OCI-LY3 (cell line): ENCODE measurements around the gene RPL5.

Experiments used
- H2AFZ ChIP-seq: fragments of 200-600, 300-600 bp; shearing (Covaris generic); 2 replicates; pipeline ENCODE4 v1.6.0; 2014; ENCODE audit warnings: antibody characterized with exemption, low read depth, low read length
- H3K27ac ChIP-seq: fragments of 200-600, 300-600 bp; sonication (generic); 2 replicates; pipeline ENCODE4 v1.5.1; 2014; ENCODE audit warnings: mild to moderate bottlenecking, low read length, moderate library complexity, mixed read lengths
- H3K27me3 ChIP-seq: fragments of 200-600, 300-600 bp; sonication (generic); 2 replicates; pipeline ENCODE4 v1.6.1; 2014; ENCODE audit warnings: low read depth, low read length, mixed read lengths
- H3K36me3 ChIP-seq: fragments of 200-600, 300-600 bp; sonication (generic); replicated peaks from 2 replicates; pipeline ENCODE3; 2014; ENCODE audit warnings: low read depth, low read length, mixed read lengths
- H3K4me1 ChIP-seq: fragments of 300-600, 200-600 bp; sonication (generic); 2 replicates; pipeline ENCODE4 v1.6.1; 2014; ENCODE audit warnings: low read length, mixed read lengths
- H3K4me2 ChIP-seq: fragments of 200-600, 300-600 bp; sonication (generic); 2 replicates; pipeline ENCODE4 v1.6.1; 2014; ENCODE audit warnings: low read length, mixed read lengths
- H3K4me3 ChIP-seq: fragments of 300-600, 200-600 bp; sonication (generic); 2 replicates; pipeline ENCODE4 v1.5.1; 2014; ENCODE audit warnings: antibody characterized with exemption, mild to moderate bottlenecking, low read length, moderate library complexity
- H3K79me2 ChIP-seq: fragments of 300-600, 200-600 bp; shearing (Covaris generic); 2 replicates; pipeline ENCODE4 v1.6.1; 2014; ENCODE audit warnings: mild to moderate bottlenecking, low read length, mixed read lengths
- H3K9ac ChIP-seq: fragments of 300-600, 200-600 bp; shearing (Covaris generic); 2 replicates; pipeline ENCODE4 v1.6.0; 2014; ENCODE audit warnings: mild to moderate bottlenecking, low read length, moderate library complexity
- H3K9me3 ChIP-seq: fragments of 200-600, 300-600 bp; shearing (Covaris generic); 2 replicates; pipeline ENCODE4 v1.6.1; 2014; ENCODE audit warnings: low read length, mixed read lengths; ENCODE audit not compliant: insufficient read depth
- H4K20me1 ChIP-seq: fragments of 200-600, 300-600 bp; sonication (generic); 2 replicates; pipeline ENCODE4 v1.6.1; 2016; ENCODE audit warnings: low read length, mixed read lengths; ENCODE audit not compliant: insufficient read depth
- EZH2phosphoT487 ChIP-seq: fragments of 200-600 bp; shearing (Covaris generic); IDR thresholded peaks from 2 replicates; pipeline ENCODE4 v1.6.1; 2018; ENCODE audit warnings: antibody characterized with exemption, mixed run types, low read depth
- TF ChIP-seq, protein P1 (sequence below): fragments of 200-600, 300-600 bp; sonication (generic); IDR thresholded peaks from 2 replicates; pipeline ENCODE4 v1.5.1; 2014; ENCODE audit warnings: antibody characterized with exemption, low read length, low read depth

Gene RPL5

GRCh38 chr1:92843046-92843423, 11.2 kb downstream of the RPL5 start:
- TF ChIP-seq, protein P1, sequence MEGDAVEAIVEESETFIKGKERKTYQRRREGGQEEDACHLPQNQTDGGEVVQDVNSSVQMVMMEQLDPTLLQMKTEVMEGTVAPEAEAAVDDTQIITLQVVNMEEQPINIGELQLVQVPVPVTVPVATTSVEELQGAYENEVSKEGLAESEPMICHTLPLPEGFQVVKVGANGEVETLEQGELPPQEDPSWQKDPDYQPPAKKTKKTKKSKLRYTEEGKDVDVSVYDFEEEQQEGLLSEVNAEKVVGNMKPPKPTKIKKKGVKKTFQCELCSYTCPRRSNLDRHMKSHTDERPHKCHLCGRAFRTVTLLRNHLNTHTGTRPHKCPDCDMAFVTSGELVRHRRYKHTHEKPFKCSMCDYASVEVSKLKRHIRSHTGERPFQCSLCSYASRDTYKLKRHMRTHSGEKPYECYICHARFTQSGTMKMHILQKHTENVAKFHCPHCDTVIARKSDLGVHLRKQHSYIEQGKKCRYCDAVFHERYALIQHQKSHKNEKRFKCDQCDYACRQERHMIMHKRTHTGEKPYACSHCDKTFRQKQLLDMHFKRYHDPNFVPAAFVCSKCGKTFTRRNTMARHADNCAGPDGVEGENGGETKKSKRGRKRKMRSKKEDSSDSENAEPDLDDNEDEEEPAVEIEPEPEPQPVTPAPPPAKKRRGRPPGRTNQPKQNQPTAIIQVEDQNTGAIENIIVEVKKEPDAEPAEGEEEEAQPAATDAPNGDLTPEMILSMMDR, result no peak
- no peak for TF ChIP-seq EZH2phosphoT487
- Histone ChIP-seq H3K9ac (no peak overlapping the region), H2AFZ (no peak overlapping the region), H3K27me3 (no peaks in the 10 kb centered on the region), H3K79me2 (peaks cover 32% of the 10 kb centered on the region), H3K4me2 (no peak overlapping the region), H3K9me3 (no peaks in the 10 kb centered on the region), H3K4me1 (no peaks in the 10 kb centered on the region), H4K20me1 (peaks cover 45% of the 10 kb centered on the region), H3K36me3 (peaks cover 54% of the 10 kb centered on the region), H3K27ac (no peak overlapping the region), H3K4me3 (no peak overlapping the region)

DNA sequence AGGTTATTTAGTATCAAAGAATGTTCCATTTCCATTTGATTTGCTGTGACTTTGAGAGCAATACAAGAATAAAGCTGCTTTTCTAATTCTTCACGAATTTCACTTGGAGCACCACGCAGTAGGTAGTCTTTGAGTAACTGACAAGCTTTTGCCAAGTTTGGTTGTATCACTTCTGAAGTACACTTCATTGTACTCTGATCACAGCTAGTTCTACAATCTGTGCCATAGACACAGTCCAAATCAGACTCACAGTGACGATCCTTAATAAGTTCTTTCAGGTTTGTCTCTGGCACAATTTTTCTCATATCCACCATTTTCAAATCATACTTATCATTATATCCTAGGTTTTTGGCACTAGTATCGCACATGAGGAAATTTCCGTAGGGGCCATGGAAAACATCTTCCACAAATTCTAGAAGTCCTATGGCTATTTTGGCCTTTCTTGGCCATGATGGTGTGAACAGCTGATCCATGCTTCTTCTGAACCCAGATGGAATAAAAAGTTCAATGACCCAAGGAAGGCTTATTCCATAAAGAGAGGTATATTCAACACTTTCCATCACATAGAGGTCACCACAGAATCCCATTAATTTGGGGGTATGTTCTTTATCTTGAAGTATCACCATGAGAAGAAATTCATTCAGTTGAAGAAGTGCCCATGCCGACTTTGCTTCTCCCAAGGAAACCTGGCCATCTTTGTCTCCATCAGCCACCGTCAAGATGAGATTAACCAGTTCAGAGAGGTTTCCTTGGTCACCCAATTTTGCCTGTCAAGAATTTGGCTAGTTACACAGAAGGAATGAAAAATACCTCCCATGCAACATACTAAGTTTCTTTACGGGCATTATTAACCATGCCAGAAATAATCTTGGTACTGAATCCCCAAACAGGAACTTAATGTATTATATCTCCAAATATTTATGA, 11.9 kb downstream of the RPL5 start:
- no peaks in the 10 kb centered on the region for H3K27me3 ChIP-seq
- no peak overlapping the region for H3K9ac ChIP-seq
- no peak overlapping the region for H3K4me2 ChIP-seq
- peaks cover 39% of the 10 kb centered on the region for H4K20me1 ChIP-seq
- no peak overlapping the region for H3K27ac ChIP-seq
- H3K79me2 ChIP-seq, result peaks cover 25% of the 10 kb centered on the region
- H3K9me3 ChIP-seq, result no peaks in the 10 kb centered on the region
- no peak overlapping the region for H3K4me3 ChIP-seq
- H3K36me3 ChIP-seq, result peaks cover 48% of the 10 kb centered on the region
- TF ChIP-seq EZH2phosphoT487, result no peak
- TF ChIP-seq, protein P1, result no peak
- no peak overlapping the region for H2AFZ ChIP-seq
- no peaks in the 10 kb centered on the region for H3K4me1 ChIP-seq

DNA sequence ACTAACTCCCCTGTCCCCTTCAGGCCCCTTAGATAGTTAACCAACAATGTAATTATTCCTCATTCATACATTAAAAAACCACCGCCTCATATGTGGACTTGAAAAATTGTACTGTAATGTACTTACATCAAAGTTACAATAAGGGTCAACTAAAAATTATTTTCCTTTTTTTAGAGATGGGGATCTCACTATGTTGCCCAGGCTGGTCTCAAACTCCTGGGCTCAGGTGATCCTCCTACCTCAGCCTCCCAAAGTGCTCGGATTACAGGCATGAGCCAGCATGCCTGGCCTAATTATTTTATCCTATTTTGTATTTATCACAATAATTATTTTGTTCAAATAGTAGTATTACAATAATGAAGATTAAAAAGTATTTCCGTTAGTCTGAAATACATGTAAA, 12.6 kb downstream of the RPL5 start:
- TF ChIP-seq, protein P1, result no peak
- TF ChIP-seq EZH2phosphoT487, result no peak
- Histone ChIP-seq H3K4me3 (no peak overlapping the region), H3K9me3 (no peaks in the 10 kb centered on the region), H3K27ac (no peak overlapping the region), H3K4me2 (no peak overlapping the region), H3K27me3 (no peaks in the 10 kb centered on the region), H3K4me1 (no peaks in the 10 kb centered on the region), H3K36me3 (peaks cover 43% of the 10 kb centered on the region), H3K9ac (no peak overlapping the region), H3K79me2 (peaks cover 18% of the 10 kb centered on the region), H2AFZ (no peak overlapping the region), H4K20me1 (peaks cover 31% of the 10 kb centered on the region)

DNA sequence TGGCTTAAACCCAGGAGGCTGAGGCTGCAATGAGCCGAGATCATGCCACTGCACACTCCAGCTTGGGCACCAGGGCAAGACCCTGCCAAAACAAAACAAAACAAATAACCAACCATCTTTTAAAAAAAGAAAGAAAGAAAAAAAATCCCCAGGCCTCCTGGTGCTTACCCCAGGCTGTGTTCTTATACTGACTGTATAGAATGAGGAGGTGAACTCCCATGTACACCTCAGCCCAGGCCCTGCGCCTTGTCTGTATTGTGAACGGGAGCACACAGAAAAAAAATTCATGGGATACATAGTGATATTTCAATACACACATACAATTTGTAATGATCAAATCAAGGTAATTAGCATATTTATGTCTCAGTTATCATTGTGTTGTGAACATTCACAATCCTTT, 14.1 kb downstream of the RPL5 start:
- H3K79me2 ChIP-seq, result peaks cover 3% of the 10 kb centered on the region; the same call in 1 of the 2 replicates
- no peak overlapping the region for H3K4me2 ChIP-seq
- no peak overlapping the region for H2AFZ ChIP-seq
- TF ChIP-seq, protein P1, result no peak
- no peak for TF ChIP-seq EZH2phosphoT487
- no peak overlapping the region for H3K9ac ChIP-seq
- H3K9me3 ChIP-seq, result no peaks in the 10 kb centered on the region
- H3K27me3 ChIP-seq, result no peaks in the 10 kb centered on the region
- no peak overlapping the region for H3K4me3 ChIP-seq
- H3K36me3 ChIP-seq, result peaks cover 29% of the 10 kb centered on the region
- H3K4me1 ChIP-seq, result no peaks in the 10 kb centered on the region
- no peak overlapping the region for H3K27ac ChIP-seq
- peaks cover 17% of the 10 kb centered on the region for H4K20me1 ChIP-seq
